Neural cell (in vitro differentiated cells): ENCODE data around the gene AK5. TPM values are rescaled to one million over a fixed set of nuclear protein-coding genes. Genes with fewer than 3 reads are reported as not detected.
"Not testable (repeated sequence)": the region's sequence is repeated elsewhere in the genome, so short reads cannot be mapped to it uniquely, and the experiment has no call there.

Experiments
- H2AFZ ChIP-seq: fragments of 200-600, 300-800 bp; sonication (generic), shearing (Covaris generic); 2 replicates; pipeline ENCODE4 v1.6.0; 2014; ENCODE audit warnings: low read depth, mild to moderate bottlenecking, antibody characterized with exemption, low read length, moderate library complexity
- H3F3A ChIP-seq: fragments of 200-600 bp; shearing (Covaris generic); 2 replicates; pipeline ENCODE4 v1.6.1; 2016; ENCODE audit warnings: mild to moderate bottlenecking, moderate library complexity, mixed read lengths, antibody characterized with exemption, low read length; ENCODE audit not compliant: insufficient read depth, poor library complexity, severe bottlenecking
- H3K27ac ChIP-seq: fragments of 200-600, 300-800 bp; sonication (generic), shearing (Covaris generic); 2 replicates; pipeline ENCODE4 v1.5.1; 2014; ENCODE audit warnings: mild to moderate bottlenecking, low read length, moderate library complexity
- H3K27me3 ChIP-seq: fragments of 300-800, 200-600 bp; sonication (generic), shearing (Covaris generic); 2 replicates; pipeline ENCODE4 v1.6.0; 2014; ENCODE audit warnings: mild to moderate bottlenecking, low read depth, low read length, moderate library complexity; ENCODE audit not compliant: insufficient read depth
- H3K36me3 ChIP-seq: fragments of 300-800, 200-600 bp; sonication (generic), shearing (Covaris generic); 2 replicates; pipeline ENCODE4 v1.5.1; 2014; ENCODE audit warnings: mild to moderate bottlenecking, antibody characterized with exemption, low read length, moderate library complexity; ENCODE audit not compliant: insufficient read depth
- H3K4me2 ChIP-seq: fragments of 300-800, 200-600 bp; sonication (generic), shearing (Covaris generic); 2 replicates; pipeline ENCODE4 v1.6.0; 2014; ENCODE audit warnings: mild to moderate bottlenecking, low read length
- H3K4me3 ChIP-seq: fragments of 300-800, 200-600 bp; sonication (generic), shearing (Covaris generic); 2 replicates; pipeline ENCODE4 v1.5.1; 2014; ENCODE audit warnings: mild to moderate bottlenecking, low read length, moderate library complexity
- H3K79me2 ChIP-seq: fragments of 200-600 bp; shearing (Covaris generic); replicated peaks from 2 replicates; pipeline ENCODE4 v1.6.0; 2014; ENCODE audit warnings: mild to moderate bottlenecking, low read length, moderate library complexity; ENCODE audit not compliant: insufficient read depth
- H3K9ac ChIP-seq: fragments of 300-800, 200-600 bp; sonication (generic), shearing (Covaris generic); 2 replicates; pipeline ENCODE4 v1.6.1; 2016; ENCODE audit warnings: mild to moderate bottlenecking, low read length, mixed read lengths
- H3K9me2 ChIP-seq: fragments of 200-600 bp; shearing (Covaris generic); 2 replicates; pipeline ENCODE4 v1.6.1; 2016; ENCODE audit warnings: mild to moderate bottlenecking, low read length, mixed read lengths; ENCODE audit not compliant: insufficient read depth
- H3K9me3 ChIP-seq: fragments of 200-600, 300-800 bp; sonication (generic), shearing (Covaris generic); 2 replicates; pipeline ENCODE4 v1.6.1; 2016; ENCODE audit warnings: mild to moderate bottlenecking, mixed run types, low read length, moderate library complexity, mixed read lengths
- H4K20me1 ChIP-seq: fragments of 200-600 bp; shearing (Covaris generic); 2 replicates; pipeline ENCODE4 v1.6.1; 2016; ENCODE audit warnings: mild to moderate bottlenecking, mixed run types; ENCODE audit not compliant: insufficient read depth
- EP300 ChIP-seq: fragments of 450-650 bp; conservative IDR thresholded peaks from 2 replicates; pipeline ENCODE4 v1.6.1; 2014; ENCODE audit warnings: antibody characterized with exemption, mild to moderate bottlenecking, moderate library complexity; ENCODE audit not compliant: poor library complexity, severe bottlenecking
- EZH2 ChIP-seq: fragments of 200-600, 300-800 bp; shearing (Covaris generic), sonication (generic); IDR thresholded peaks from 2 replicates; pipeline ENCODE4 v1.6.1; 2014; ENCODE audit warnings: antibody characterized with exemption, low read length, borderline replicate concordance, mild to moderate bottlenecking; ENCODE audit not compliant: insufficient read depth, poor library complexity, severe bottlenecking
- MXI1 ChIP-seq: fragments of 450-650 bp; conservative IDR thresholded peaks from 2 replicates; pipeline ENCODE4 v1.6.1; 2014; ENCODE audit warnings: antibody characterized with exemption, mild to moderate bottlenecking; ENCODE audit not compliant: poor library complexity, severe bottlenecking
- POLR2AphosphoS5 ChIP-seq: IDR thresholded peaks from 2 replicates; pipeline ENCODE4 v1.6.1; 2012
- RAD21 ChIP-seq: fragments of 450-650 bp; conservative IDR thresholded peaks from 2 replicates; pipeline ENCODE4 v1.6.1; 2014; ENCODE audit warnings: antibody characterized with exemption, mild to moderate bottlenecking, moderate library complexity
- SMC3 ChIP-seq: fragments of 450-650 bp; conservative IDR thresholded peaks from 2 replicates; pipeline ENCODE4 v1.6.1; 2014; ENCODE audit warnings: antibody characterized with exemption, mild to moderate bottlenecking, moderate library complexity; ENCODE audit not compliant: poor library complexity
- TAF1 ChIP-seq: IDR thresholded peaks from 2 replicates; pipeline ENCODE4 v1.6.1; 2012; ENCODE audit warnings: low read depth
- polyA plus RNA-seq: library from polyadenylated mRNA; depleted of rRNA; stranded (reverse); fragments of >200 nt; gene quantifications from 2 replicates; pipeline ENCODE4 v1.2.3, GENCODE V29; 2014
- TF ChIP-seq, protein P1 (sequence below): fragments of 450-650 bp; IDR thresholded peaks from 2 replicates; pipeline ENCODE4 v1.5.1; 2014; ENCODE audit warnings: antibody characterized with exemption, mild to moderate bottlenecking, moderate library complexity; ENCODE audit not compliant: poor library complexity, severe bottlenecking
- TF ChIP-seq, protein P2 (sequence below): IDR thresholded peaks from 2 replicates; pipeline ENCODE4 v1.6.1; 2012; ENCODE audit warnings: borderline replicate concordance

The AK5 gene
- polyA plus RNA-seq, 1 donor from 2014 or later = 7.1 TPM

DNA sequence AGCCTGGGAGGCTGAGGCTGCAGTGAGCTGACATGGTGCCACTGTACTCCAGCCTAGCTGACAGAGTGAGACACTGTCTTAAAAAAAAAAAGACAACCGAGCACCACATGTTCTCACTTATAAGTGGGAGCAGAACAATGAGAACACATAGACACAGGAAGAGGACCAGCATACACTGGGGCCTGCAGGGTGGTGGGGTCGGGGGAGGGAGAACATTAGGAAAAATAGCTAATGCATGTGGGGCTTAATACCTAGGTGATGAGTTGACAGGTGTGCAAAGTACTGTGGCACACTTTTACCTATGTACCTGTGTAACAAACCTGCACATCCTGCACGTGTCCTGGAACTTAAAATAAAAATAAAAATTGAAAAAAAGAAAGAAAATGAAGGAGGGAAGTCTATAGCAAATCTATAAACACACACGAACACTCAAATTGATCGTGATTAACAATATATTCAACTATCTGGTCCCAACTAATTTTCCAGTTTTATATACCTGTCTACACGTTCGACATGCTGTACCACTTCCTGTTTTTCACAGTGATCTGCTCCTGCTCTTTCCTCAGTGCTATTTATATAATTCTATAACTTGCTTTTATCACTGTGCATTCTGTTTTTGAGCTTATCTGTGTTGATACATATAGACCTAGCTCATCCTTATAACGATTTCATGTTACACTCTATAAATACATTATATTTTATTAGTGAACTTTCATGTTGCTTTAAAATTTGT lies 27.2 kb downstream of the AK5 start:
- Histone ChIP-seq H3K4me3 (no peak overlapping the region), H2AFZ (no peak overlapping the region), H3K36me3 (no peaks in the 10 kb centered on the region), H3K27ac (no peak overlapping the region), H3K4me2 (no peak overlapping the region), H3F3A (no peaks in the 10 kb centered on the region), H4K20me1 (no peaks in the 10 kb centered on the region), H3K79me2 (no peaks in the 10 kb centered on the region), H3K9me3 (no peaks in the 10 kb centered on the region), H3K27me3 (no peaks in the 10 kb centered on the region), H3K9ac (no peak overlapping the region), H3K9me2 (no peaks in the 10 kb centered on the region)
- TF ChIP-seq, protein P1, sequence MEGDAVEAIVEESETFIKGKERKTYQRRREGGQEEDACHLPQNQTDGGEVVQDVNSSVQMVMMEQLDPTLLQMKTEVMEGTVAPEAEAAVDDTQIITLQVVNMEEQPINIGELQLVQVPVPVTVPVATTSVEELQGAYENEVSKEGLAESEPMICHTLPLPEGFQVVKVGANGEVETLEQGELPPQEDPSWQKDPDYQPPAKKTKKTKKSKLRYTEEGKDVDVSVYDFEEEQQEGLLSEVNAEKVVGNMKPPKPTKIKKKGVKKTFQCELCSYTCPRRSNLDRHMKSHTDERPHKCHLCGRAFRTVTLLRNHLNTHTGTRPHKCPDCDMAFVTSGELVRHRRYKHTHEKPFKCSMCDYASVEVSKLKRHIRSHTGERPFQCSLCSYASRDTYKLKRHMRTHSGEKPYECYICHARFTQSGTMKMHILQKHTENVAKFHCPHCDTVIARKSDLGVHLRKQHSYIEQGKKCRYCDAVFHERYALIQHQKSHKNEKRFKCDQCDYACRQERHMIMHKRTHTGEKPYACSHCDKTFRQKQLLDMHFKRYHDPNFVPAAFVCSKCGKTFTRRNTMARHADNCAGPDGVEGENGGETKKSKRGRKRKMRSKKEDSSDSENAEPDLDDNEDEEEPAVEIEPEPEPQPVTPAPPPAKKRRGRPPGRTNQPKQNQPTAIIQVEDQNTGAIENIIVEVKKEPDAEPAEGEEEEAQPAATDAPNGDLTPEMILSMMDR = no peak
- TF ChIP-seq EP300 (no peak), POLR2AphosphoS5 (no peak), TAF1 (no peak), SMC3 (no peak), RAD21 (no peak), MXI1 (no peak), EZH2 (no peak)
- TF ChIP-seq, protein P2, sequence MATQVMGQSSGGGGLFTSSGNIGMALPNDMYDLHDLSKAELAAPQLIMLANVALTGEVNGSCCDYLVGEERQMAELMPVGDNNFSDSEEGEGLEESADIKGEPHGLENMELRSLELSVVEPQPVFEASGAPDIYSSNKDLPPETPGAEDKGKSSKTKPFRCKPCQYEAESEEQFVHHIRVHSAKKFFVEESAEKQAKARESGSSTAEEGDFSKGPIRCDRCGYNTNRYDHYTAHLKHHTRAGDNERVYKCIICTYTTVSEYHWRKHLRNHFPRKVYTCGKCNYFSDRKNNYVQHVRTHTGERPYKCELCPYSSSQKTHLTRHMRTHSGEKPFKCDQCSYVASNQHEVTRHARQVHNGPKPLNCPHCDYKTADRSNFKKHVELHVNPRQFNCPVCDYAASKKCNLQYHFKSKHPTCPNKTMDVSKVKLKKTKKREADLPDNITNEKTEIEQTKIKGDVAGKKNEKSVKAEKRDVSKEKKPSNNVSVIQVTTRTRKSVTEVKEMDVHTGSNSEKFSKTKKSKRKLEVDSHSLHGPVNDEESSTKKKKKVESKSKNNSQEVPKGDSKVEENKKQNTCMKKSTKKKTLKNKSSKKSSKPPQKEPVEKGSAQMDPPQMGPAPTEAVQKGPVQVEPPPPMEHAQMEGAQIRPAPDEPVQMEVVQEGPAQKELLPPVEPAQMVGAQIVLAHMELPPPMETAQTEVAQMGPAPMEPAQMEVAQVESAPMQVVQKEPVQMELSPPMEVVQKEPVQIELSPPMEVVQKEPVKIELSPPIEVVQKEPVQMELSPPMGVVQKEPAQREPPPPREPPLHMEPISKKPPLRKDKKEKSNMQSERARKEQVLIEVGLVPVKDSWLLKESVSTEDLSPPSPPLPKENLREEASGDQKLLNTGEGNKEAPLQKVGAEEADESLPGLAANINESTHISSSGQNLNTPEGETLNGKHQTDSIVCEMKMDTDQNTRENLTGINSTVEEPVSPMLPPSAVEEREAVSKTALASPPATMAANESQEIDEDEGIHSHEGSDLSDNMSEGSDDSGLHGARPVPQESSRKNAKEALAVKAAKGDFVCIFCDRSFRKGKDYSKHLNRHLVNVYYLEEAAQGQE = no peak

DNA sequence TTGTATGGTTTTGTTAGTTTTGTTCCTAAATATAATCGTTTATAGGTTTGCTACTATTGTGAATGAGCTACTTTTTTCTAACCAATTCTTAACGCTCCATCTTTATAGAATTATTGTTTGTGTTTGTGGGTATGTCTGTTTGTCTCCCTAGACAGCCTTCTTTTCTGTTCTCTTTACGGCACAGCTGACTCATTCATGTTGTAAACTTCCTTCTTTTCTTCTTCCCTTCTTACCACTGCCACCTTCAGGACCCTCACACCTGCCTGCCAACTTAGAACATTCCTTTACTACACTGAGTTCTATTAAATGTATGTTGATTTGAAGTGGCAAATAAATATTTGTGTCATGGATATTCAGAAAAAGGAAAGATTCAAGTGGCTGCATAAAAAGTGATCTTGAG lies 29.1 kb downstream of the AK5 start:
- Histone ChIP-seq H4K20me1 (no peaks in the 10 kb centered on the region), H3K9me2 (no peaks in the 10 kb centered on the region), H3F3A (no peaks in the 10 kb centered on the region), H3K9me3 (no peaks in the 10 kb centered on the region), H3K9ac (no peak overlapping the region), H3K27me3 (no peaks in the 10 kb centered on the region), H3K4me2 (no peak overlapping the region), H2AFZ (no peak overlapping the region), H3K4me3 (no peak overlapping the region), H3K79me2 (no peaks in the 10 kb centered on the region), H3K27ac (no peak overlapping the region), H3K36me3 (no peaks in the 10 kb centered on the region)
- TF ChIP-seq POLR2AphosphoS5 = no peak
- TF ChIP-seq EZH2 = no peak
- TF ChIP-seq EP300 = no peak
- TF ChIP-seq TAF1 = no peak
- TF ChIP-seq, protein P1 = no peak
- no peak for TF ChIP-seq RAD21
- TF ChIP-seq, protein P2 = no peak
- no peak for TF ChIP-seq SMC3
- no peak for TF ChIP-seq MXI1

DNA sequence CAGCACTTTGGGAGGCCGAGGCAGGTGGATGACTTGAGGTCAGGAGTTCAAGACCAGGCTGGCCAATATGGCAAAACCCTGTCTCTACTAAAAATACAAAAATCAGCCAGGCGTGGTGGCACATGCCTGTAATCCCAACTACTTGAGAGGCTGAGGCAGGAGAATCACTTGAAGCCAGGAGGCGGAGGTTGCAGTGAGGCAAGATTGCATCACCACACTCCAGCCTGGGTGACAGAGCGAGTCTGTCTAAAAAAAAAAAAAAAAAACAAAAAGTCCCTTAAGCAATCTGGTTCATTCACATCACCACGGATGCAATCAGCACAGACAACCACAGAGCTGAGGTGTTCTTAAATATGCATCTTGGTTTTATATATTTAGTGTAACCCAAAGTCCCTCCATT lies 30.5 kb downstream of the AK5 start:
- H3F3A ChIP-seq, H3K79me2 ChIP-seq, H3K4me3 ChIP-seq, H3K9me2 ChIP-seq, H3K9ac ChIP-seq, H2AFZ ChIP-seq, H4K20me1 ChIP-seq, H3K27ac ChIP-seq, H3K27me3 ChIP-seq, H3K4me2 ChIP-seq, H3K36me3 ChIP-seq, H3K9me3 ChIP-seq: not testable (repeated sequence)
